GM21367 (cell line): ENCODE measurements around the gene DPP10.
"Not testable (repeated sequence)": the region's sequence is repeated elsewhere in the genome, so short reads cannot be mapped to it uniquely, and the experiment has no call there.

Experiments used
- ATAC-seq: cut with Tn5 transposase; IDR thresholded peaks from one replicate; pipeline ENCODE4 v1.9.1; 2021; ENCODE audit not compliant: unreplicated experiment

DPP10 gene

DNA sequence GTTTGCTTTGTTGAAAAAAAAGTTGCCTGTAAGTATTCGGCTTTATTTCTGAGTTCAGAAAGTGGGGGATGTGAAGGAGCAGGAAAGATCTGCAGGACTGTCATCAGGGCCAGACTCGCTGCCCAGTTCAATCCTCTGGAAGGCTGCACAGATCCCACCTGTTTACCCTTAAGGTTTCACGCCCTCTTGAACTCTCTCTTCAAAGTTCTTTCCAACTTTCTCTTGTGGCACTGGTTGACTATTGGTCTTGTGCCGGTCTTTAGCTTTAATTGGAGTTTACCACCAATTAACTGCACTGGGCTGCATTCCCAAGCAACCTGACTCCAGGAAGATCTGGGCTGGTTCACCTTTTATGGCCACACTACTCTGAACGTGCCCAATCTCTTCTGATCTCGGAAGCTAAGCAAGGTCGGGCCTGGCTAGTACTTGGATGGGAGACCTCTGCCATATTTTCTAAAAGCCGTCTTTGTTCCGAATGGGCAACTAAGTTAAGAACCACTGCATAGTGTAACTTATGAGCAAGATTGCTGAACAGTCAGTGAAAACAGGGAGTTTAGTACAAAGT, 495.0 kb downstream of the DPP10 start:
- ATAC-seq, result no peak

DNA sequence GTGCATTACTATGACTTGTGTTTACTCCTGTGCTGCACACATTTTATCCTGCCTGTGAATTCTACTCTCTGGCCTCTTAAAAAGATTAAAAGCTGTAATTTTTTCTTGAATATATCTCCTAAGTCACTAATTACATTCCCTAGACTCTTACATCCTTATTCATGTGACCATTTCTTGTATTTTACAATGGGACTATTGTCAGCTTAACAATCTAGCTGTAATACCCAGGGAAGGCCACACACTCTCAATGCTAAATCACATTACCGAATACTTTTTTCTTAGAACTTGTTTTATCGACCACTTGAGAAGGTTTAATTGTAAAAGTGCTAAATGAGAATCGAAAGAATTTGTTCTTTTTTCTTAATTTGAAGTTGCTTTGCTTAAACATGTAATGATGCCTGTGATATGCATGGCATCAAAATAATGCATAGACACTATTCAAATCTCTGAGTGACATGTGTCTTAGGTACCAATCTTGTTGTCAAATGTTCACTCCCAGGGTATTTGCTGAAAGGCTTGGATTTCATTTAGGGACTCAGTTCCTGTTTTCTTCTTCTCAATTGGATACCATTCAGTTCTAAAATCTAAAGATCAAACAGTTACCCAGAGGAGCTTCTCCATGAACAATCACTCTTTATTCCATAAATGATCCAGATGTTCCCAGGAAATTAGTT, 498.5 kb downstream of the DPP10 start:
- ATAC-seq, result no peak

DNA sequence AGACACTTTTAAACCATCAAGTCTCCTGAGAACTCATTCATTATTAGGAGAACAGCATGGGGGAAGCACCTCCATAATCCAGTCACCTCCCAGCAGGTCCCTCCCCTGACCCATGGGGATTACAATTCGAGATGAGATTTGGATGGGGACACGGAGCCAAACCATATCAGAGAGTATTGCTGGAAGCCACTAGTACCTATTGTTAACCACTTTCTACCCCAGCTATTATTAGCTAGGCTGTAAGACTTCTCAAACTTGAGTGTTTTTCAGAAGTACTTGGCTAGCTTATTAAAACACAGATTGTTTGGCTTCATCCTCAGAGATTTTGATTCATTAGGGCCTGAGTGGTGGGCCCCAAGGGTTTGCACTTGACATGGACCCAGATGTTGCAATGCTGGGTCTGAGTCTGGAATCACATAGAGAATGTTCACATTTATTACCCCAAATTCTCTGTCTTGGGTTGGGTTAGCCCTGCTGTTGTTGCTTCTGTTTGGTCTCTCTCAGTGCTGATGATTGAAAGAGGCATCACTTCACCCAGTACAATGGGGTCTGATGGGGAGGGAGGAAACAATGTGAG, 506.9 kb downstream of the DPP10 start:
- ATAC-seq, result no peak

DNA sequence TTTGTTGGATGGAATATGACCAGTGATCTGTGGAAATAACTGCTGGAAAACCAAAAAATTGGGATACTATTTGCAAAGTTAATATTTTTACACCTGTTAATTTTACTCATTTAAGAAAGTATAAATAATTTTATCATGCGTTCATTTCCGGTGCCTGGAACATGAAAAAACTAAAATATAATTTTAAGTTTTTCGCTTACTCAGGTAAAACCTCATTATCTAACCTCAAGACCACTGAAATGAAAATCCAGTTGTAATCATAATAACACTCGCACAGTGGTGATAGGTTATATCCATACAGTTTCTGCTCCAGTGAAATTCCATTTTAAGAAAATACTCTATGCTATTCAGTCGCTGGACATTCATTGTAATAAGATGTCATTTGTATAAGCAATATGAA, 517.9 kb downstream of the DPP10 start:
- no peak for ATAC-seq

DNA sequence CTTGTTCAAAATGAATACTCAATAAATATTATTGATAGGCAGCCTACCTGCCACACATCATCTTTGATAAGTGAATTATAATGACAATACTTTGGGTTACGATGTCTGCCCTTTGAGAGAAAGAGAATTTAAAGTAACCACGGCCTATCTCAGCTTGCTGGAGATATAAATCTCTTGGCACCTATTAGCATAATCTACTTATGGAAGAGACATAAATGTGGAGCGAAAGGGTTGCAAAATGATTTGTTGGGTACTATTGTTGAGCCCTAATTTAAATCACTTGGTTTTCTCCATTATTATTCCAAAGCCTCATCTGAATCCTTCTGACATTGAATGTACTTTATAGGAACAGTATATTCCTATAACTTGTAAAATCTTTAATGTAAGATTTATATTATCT, 520.1 kb downstream of the DPP10 start:
- no peak for ATAC-seq

DNA sequence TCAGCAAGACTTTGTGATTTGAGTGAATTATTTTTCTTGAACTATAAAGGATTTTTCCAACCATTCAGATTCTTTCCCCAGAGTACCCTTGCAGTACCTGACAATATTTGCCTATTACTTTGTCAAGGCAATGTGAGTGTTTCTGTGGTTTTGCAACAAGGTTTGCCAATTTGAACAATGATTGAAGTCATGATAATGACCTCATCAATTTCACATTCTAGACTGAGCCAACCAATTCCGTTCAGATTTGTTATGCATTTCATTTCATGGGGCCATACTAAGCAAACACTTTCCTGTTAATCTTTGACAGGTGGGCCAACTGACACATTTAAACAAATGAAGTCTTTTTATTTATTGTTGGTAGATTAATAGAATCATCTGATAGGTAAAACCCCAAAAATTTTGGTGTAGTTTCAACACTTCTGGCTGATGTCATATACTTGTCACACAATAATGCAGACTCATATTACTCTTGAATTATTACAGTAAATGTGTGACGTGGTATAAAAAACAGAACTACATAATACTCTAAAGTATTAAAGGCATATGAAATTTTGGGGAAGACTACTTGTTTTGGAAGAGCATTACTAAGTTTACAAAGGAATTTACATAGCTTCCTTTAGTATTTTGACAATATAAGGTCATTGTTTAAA, 526.4 kb downstream of the DPP10 start:
- no peak for ATAC-seq

- ATAC-seq, result not testable (repeated sequence)
These were observed 561.9 kb downstream of the DPP10 start for GRCh38 chr2:115004321-115004720.

DNA sequence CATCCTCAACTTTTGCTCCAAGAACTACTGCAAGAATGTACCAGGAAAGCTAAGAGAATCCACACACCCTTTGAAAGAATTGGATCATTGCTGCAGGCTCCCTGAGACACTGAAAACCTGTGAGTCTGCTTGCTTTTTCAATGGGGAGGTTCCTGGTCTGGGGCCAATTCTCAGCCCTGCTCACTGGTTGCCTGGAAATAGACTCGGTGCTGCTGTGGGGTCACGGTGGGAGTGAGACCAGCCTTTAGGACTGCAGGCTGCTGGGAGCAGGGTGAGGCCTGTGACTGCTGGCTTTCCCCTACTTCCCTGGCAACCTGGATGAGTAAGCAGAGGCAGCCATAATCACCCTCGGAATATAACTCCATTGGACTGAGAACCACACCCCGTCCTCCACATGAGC, 569.3 kb downstream of the DPP10 start:
- ATAC-seq, result no peak

GRCh38 chr2:115022013-115022412, 579.6 kb downstream of the DPP10 start:
- ATAC-seq, result not testable (repeated sequence)

GRCh38 chr2:115034801-115035200, 592.4 kb downstream of the DPP10 start:
- ATAC-seq, result no peak

- ATAC-seq, result no peak
These were observed 594.4 kb downstream of the DPP10 start for GRCh38 chr2:115036818-115037217.

- ATAC-seq, result no peak
These were observed 615.0 kb downstream of the DPP10 start for GRCh38 chr2:115057473-115057872.

GRCh38 chr2:115070002-115070401, 627.6 kb downstream of the DPP10 start:
- ATAC-seq, result no peak

- no peak for ATAC-seq
These were observed 629.1 kb downstream of the DPP10 start for GRCh38 chr2:115071534-115071933.

DNA sequence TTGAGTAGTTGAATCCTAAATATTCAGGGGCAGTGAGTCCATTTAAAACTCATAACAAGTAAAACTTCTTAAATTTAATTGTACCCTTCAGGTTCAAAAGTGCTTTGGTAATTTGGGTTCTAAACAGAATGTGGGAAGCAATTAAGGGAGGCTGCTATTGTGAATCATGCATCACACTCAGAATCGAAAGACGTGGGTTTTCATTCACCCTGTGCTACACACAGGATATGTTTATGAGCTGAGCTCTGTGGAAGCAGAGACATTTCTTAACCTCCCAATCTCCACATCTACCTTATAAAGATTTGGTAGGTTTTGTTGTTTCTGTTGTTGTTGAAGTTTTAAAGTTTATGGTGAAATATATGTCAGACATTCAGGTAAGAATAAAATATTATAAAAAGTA, 633.4 kb downstream of the DPP10 start:
- no peak for ATAC-seq

DNA sequence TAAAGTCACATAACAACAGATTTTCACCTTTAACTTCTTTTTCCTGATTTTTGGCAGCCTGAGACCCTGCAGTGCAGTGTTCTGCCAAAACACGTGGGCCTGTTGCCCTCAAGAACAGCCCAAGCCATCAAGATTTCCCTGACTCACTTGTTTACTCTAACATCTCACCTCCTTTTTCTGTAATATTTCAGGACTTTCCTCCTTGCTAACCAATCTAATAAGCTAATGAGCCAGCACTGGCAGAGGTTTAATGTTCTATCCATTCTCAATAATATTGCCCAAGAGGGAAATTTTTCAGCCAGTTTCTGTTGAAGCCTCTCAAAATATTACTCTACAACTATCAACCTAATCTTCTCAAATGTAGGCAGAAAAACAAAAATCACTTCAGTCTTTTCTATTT, 635.2 kb downstream of the DPP10 start:
- no peak for ATAC-seq

- no peak for ATAC-seq
These were observed 640.8 kb downstream of the DPP10 start for GRCh38 chr2:115083225-115083624.

GRCh38 chr2:115083711-115084110, 641.3 kb downstream of the DPP10 start:
- no peak for ATAC-seq

DNA sequence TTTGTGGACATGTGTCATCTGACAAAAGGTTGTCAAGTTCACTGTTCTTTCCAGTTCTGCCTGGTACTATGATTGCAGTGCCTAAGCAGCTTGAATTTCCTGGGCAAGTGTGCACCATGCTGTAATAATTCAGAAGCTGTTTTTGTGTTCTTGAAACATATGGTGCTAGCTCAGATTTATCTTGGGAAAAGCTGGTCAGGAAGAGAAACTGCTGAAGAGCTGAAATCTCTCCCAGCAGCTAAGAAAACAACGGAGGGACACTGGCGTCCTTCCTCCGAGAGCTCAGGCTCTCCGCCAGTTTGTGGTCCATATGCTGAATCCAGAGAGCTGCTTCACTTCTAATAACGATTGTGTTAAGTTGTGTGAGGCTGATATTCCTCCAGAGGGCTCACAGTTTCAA, 642.0 kb downstream of the DPP10 start:
- no peak for ATAC-seq

DNA sequence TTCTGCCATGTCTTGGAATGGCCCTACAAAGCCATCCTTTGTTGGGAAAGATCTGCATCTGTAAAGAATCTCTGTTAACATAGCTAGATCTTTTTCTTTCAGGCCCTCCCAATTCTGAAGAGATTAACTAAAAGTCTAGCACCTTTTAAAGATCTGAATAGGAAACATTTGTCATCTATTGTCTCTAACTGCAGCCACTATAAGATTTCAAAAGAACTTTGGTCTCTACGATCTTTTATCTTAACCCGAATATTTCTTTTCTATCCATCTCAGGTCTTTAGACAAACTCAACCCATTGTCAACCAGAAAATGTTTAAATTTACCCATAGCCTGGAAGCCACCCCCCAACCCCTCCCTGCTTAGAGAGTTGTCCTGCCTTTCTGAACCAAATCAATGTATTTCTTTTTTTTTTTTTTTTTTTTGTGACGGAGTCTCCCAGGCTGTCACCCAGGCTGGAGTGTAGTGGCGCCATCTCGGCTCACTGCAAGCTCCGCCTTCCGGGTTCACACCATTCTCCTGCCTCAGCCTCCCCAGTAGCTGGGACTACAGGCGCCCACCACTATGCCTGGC, 643.7 kb downstream of the DPP10 start:
- ATAC-seq, result not testable (repeated sequence)

DNA sequence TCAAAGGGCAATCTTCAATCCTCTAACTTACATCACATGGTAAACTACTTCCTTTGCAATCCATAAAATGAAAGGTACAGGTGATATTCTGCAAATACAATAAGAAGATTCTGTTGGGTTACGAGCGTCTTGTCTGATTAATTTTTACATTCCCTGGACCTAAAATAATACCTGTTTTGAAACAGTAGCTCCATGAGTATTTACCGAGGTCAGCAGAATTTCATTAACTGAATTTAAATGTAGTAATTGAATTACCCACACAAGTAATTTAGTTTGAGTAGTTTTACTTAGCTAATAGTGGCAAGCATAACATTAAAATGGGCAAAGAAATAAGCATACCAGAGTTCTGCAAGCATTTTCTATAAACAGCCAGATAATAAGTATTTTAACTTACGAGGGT, 652.0 kb downstream of the DPP10 start:
- no peak for ATAC-seq

DNA sequence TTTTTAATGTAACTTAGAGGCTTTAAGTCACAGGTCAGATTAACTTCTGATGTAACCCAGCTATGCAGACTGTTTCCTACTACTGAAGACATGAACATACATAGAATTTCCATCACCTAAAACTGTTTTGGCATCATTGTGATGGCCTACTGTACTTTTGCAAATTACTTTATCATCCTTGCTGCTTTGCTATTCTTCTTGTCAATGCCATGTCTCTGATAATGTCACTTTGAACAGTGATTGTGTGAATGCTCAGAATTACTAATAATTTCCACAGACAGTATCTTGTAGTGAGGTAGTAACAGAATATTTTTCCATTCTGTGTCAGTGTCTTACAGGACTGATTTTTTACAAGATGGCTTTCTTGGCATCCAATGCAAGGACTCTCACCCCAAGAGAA, 663.5 kb downstream of the DPP10 start:
- no peak for ATAC-seq
